DOHH2 (cell line): ENCODE measurements around the gene DPT.
"Not testable (repeated sequence)": the region's sequence is repeated elsewhere in the genome, so short reads cannot be mapped to it uniquely, and the experiment has no call there.

Experiments
- H3F3A ChIP-seq: fragments of 200-600 bp; sonication (generic), shearing (Covaris generic); 2 replicates; pipeline ENCODE4 v1.6.0; 2016; ENCODE audit warnings: antibody characterized with exemption, mild to moderate bottlenecking; ENCODE audit not compliant: control insufficient read depth, insufficient read depth
- H3K27ac ChIP-seq: fragments of 200-600 bp; sonication (generic); 2 replicates; pipeline ENCODE4 v1.5.1; 2014; ENCODE audit warnings: low read depth, mild to moderate bottlenecking, low read length, moderate library complexity
- H3K27me3 ChIP-seq: fragments of 200-600 bp; sonication (generic); 2 replicates; pipeline ENCODE4 v1.6.1; 2014; ENCODE audit warnings: mild to moderate bottlenecking, low read length, mixed read lengths; ENCODE audit not compliant: control insufficient read depth
- H3K36me3 ChIP-seq: fragments of 200-600 bp; sonication (generic); 2 replicates; pipeline ENCODE4 v1.6.1; 2014; ENCODE audit warnings: mild to moderate bottlenecking, low read length, moderate library complexity, mixed read lengths; ENCODE audit not compliant: control insufficient read depth
- H3K4me1 ChIP-seq: fragments of 200-600 bp; sonication (generic); 2 replicates; pipeline ENCODE4 v1.6.1; 2014; ENCODE audit warnings: mild to moderate bottlenecking, low read length, mixed read lengths; ENCODE audit not compliant: control insufficient read depth
- H3K4me2 ChIP-seq: fragments of 200-600 bp; sonication (generic); 2 replicates; pipeline ENCODE4 v1.6.0; 2014; ENCODE audit warnings: mild to moderate bottlenecking, low read length, moderate library complexity
- H3K4me3 ChIP-seq: fragments of 200-600 bp; sonication (generic); 2 replicates; pipeline ENCODE4 v1.5.1; 2014; ENCODE audit warnings: mild to moderate bottlenecking, low read length, mixed read lengths
- H3K79me2 ChIP-seq: fragments of 200-600 bp; sonication (generic); 2 replicates; pipeline ENCODE4 v1.6.1; 2014; ENCODE audit warnings: mild to moderate bottlenecking, low read length, mixed read lengths; ENCODE audit not compliant: control insufficient read depth
- H3K9me2 ChIP-seq: fragments of 200-600 bp; sonication (generic); replicated peaks from 2 replicates; pipeline ENCODE4 v1.6.1; 2014; ENCODE audit warnings: mild to moderate bottlenecking, low read length, mixed read lengths; ENCODE audit not compliant: control insufficient read depth
- H3K9me3 ChIP-seq: fragments of 200-600 bp; sonication (generic); 2 replicates; pipeline ENCODE4 v1.6.1; 2014; ENCODE audit warnings: antibody characterized with exemption, low read length, mixed read lengths; ENCODE audit not compliant: control insufficient read depth, insufficient read depth
- H4K20me1 ChIP-seq: fragments of 200-600 bp; sonication (generic); 2 replicates; pipeline ENCODE4 v1.6.0; 2014; ENCODE audit warnings: low read depth, mild to moderate bottlenecking, antibody characterized with exemption, low read length, moderate library complexity; ENCODE audit not compliant: control insufficient read depth, insufficient read depth
- EZH2phosphoT487 ChIP-seq: fragments of 200-600 bp; sonication (generic); IDR thresholded peaks from 2 replicates; pipeline ENCODE4 v1.6.1; 2017; ENCODE audit warnings: borderline replicate concordance, mild to moderate bottlenecking, antibody characterized with exemption, low read length, moderate library complexity, mixed read lengths
- TF ChIP-seq, protein P1 (sequence below): fragments of 200-600 bp; sonication (generic); IDR thresholded peaks from one replicate; pipeline ENCODE4 v1.5.1; 2014; ENCODE audit warnings: antibody characterized with exemption, mild to moderate bottlenecking, low read depth, low read length; ENCODE audit not compliant: poor library complexity, severe bottlenecking

Gene DPT

DNA sequence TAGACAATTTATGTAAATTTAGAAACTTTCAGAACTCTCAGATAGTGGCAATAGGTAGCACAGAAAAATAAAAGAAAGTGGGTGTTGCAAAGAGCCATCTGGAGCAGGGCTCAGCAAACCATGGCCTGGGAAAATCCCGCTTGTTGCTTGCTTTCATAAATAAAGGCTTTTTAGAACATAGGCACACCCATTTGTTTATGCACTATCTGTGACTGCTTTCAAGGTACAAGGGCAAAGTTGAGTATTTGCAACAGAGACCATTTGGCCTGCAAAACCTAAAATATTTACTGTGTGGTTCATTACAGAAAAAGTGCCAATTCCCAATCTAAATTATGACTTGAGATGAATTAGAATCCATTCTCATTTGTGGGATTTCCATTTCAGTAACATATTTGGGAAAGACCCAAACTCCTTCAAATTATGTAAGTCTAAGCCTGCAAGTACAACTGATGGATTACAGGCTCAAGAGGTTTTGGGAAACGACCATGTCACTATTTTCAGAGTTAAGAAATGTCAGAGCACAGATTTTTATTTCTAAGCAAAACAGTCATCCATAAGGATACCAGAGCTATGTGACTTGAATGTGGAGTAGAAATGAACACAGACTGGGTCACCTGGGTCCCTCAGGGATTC, 43.5 kb upstream of the DPT start:
- H3K9me3 ChIP-seq: no peaks in the 10 kb centered on the region
- no peaks in the 10 kb centered on the region for H3K9me2 ChIP-seq
- H4K20me1 ChIP-seq: no peaks in the 10 kb centered on the region
- TF ChIP-seq, protein P1, sequence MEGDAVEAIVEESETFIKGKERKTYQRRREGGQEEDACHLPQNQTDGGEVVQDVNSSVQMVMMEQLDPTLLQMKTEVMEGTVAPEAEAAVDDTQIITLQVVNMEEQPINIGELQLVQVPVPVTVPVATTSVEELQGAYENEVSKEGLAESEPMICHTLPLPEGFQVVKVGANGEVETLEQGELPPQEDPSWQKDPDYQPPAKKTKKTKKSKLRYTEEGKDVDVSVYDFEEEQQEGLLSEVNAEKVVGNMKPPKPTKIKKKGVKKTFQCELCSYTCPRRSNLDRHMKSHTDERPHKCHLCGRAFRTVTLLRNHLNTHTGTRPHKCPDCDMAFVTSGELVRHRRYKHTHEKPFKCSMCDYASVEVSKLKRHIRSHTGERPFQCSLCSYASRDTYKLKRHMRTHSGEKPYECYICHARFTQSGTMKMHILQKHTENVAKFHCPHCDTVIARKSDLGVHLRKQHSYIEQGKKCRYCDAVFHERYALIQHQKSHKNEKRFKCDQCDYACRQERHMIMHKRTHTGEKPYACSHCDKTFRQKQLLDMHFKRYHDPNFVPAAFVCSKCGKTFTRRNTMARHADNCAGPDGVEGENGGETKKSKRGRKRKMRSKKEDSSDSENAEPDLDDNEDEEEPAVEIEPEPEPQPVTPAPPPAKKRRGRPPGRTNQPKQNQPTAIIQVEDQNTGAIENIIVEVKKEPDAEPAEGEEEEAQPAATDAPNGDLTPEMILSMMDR: no peak
- no peak for TF ChIP-seq EZH2phosphoT487
- no peak overlapping the region for H3K4me3 ChIP-seq
- H3K27me3 ChIP-seq: no peaks in the 10 kb centered on the region
- H3K4me1 ChIP-seq: no peaks in the 10 kb centered on the region
- no peak overlapping the region for H3K4me2 ChIP-seq
- H3K79me2 ChIP-seq: no peaks in the 10 kb centered on the region
- no peaks in the 10 kb centered on the region for H3K36me3 ChIP-seq
- H3F3A ChIP-seq: no peaks in the 10 kb centered on the region
- no peak overlapping the region for H3K27ac ChIP-seq

DNA sequence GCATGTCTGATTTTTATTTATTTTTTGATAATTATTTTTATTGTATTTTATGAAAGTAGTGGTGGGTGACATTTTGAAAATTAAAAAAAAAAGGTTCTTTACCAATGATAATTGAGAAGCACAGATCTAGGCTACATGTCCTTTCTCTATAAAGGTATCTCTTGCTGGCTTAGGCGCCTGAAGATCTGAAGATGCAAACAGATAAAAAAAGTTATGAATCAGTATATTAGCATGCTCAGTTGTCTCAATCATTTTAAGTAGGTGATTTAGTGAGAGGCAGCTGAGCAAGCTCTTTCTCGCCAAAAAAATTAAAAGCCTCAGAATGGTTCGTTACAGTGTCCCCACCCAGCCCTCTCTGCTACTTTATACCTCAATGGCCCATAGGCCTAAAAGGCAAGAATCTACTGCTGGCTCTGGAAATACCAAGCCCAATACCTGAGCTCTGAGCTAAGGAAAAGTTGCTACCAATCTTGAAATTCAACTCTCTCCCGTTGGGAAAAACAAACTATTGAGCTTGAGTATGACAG, 42.2 kb upstream of the DPT start:
- Histone ChIP-seq H3K27me3 (no peaks in the 10 kb centered on the region), H3K4me3 (no peak overlapping the region), H4K20me1 (no peaks in the 10 kb centered on the region), H3K36me3 (no peaks in the 10 kb centered on the region), H3K4me2 (no peak overlapping the region), H3F3A (no peaks in the 10 kb centered on the region), H3K27ac (no peak overlapping the region), H3K79me2 (no peaks in the 10 kb centered on the region), H3K9me3 (no peaks in the 10 kb centered on the region), H3K4me1 (no peaks in the 10 kb centered on the region), H3K9me2 (no peaks in the 10 kb centered on the region)
- TF ChIP-seq, protein P1: no peak
- TF ChIP-seq EZH2phosphoT487: no peak

DNA sequence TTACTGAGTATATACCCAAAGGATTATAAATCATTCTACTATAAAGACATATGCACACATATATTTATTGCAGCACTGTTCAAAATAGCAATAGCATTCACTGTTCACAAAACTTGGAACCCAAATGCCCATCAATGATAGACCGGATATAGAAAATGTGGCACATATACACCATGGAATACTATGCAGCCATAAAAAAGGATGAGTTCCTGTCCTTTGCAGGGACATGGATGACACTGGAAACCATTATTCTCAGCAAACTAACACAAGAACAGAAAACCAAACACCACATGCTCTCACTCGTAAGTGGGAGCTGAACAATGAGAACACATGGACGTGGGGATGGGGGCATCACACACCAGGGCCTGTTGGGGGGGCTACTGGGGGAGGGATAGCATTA, 40.9 kb upstream of the DPT start:
- not testable (repeated sequence) for H3K79me2 ChIP-seq, H3K27me3 ChIP-seq, H4K20me1 ChIP-seq, H3K9me2 ChIP-seq, H3K36me3 ChIP-seq, H3K9me3 ChIP-seq, H3F3A ChIP-seq, H3K27ac ChIP-seq, H3K4me2 ChIP-seq, H3K4me3 ChIP-seq, H3K4me1 ChIP-seq

DNA sequence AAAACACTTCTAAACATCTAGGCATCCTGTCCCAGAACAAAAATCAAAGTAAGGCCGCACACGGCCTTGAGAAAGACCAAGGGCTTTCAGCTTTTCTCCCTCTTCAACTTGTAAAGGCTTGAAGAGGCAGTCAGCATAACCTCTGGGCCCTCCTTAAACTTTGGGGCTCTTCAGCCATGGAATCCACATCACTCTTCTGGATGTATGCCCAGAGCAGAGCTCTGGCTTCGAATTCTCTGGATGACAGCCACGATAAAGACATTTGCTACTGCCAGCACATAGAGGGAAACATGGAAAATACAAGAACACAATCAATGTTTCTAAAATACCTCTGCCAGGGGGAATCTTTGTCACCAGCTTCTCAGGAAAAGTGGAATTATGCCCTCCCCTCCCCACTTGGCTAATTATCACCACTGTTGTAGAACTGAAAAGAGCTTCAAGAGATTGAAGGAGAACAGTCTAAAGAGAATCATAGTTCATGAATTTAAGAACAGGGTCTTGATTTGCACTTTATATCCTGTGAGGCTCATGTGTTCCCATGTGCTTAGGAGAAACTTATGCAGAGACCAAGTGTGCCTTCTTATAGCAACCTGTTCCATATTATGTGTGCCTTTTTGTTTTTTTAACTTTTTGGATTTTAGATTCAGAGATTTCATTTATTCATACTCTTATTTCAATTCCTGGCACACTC, 39.0 kb upstream of the DPT start:
- Histone ChIP-seq H3F3A (no peaks in the 10 kb centered on the region), H3K4me3 (no peak overlapping the region), H3K9me3 (no peaks in the 10 kb centered on the region), H3K4me1 (no peaks in the 10 kb centered on the region), H3K36me3 (no peaks in the 10 kb centered on the region), H3K9me2 (no peaks in the 10 kb centered on the region), H4K20me1 (no peaks in the 10 kb centered on the region), H3K4me2 (no peak overlapping the region), H3K27ac (no peak overlapping the region), H3K79me2 (no peaks in the 10 kb centered on the region), H3K27me3 (no peaks in the 10 kb centered on the region)
- no peak for TF ChIP-seq EZH2phosphoT487
- TF ChIP-seq, protein P1: no peak
